PC-9 (cell line): ENCODE data around the gene CCM2.

ENCODE experiments used
- CTCF ChIP-seq: fragments of 200-600 bp; sonication (generic); conservative IDR thresholded peaks from 2 replicates; pipeline ENCODE4 v1.6.1; 2017; ENCODE audit warnings: mixed run types, antibody characterized with exemption, mild to moderate bottlenecking, moderate library complexity
- EZH2 ChIP-seq: fragments of 200-600 bp; sonication (generic); IDR thresholded peaks from 2 replicates; pipeline ENCODE4 v1.8.0; 2017; ENCODE audit warnings: antibody characterized with exemption, low read depth

- TF ChIP-seq CTCF (no peak), EZH2 (no peak)
These were observed 21.7 kb downstream of the CCM2 start for GRCh38 chr7:45021604-45022296.
